PC-3 (cell line): ENCODE data around the gene ZNF784.

Experiments used
- CTCF ChIP-seq: fragments of 300-600 bp; sonication (generic); conservative IDR thresholded peaks from 2 replicates; pipeline ENCODE4 v1.5.1; 2017; ENCODE audit warnings: antibody characterized with exemption, low read depth, mild to moderate bottlenecking, low read length
- EZH2 ChIP-seq: fragments of 300-600 bp; sonication (generic); IDR thresholded peaks from one replicate; pipeline ENCODE4 v1.6.1; 2017; ENCODE audit warnings: antibody characterized with exemption, mild to moderate bottlenecking, low read length; ENCODE audit not compliant: unreplicated experiment
- EZH2phosphoT487 ChIP-seq: fragments of 300-600 bp; sonication (generic); IDR thresholded peaks from 2 replicates; pipeline ENCODE4 v1.6.1; 2018; ENCODE audit warnings: mild to moderate bottlenecking, antibody characterized with exemption, low read length, borderline replicate concordance

GRCh38 chr19:55653651-55654322 is 29.4 kb upstream of the ZNF784 start:
- TF ChIP-seq CTCF (peak; percentile 99), EZH2 (no peak), EZH2phosphoT487 (no peak)
